Neural crest cell (in vitro differentiated cells): ENCODE measurements around the gene MKX. TPM values are rescaled to one million over a fixed set of nuclear protein-coding genes. Genes with fewer than 3 reads are reported as not detected.

Experiments
- DNase-seq: peaks from one replicate; pipeline ENCODE4 v3.0.0; 2021; ENCODE audit warnings: low read depth, mixed read lengths, low spot score
- H3K27ac Mint-ChIP-seq: one replicate; pipeline ENCODE4 v1.8.0; 2021; ENCODE audit warnings: mild to moderate bottlenecking, mixed read lengths; ENCODE audit not compliant: unreplicated experiment
- H3K27me3 Mint-ChIP-seq: 2 replicates; pipeline ENCODE4 v1.8.0; 2021; ENCODE audit warnings: low read depth, mild to moderate bottlenecking, mixed read lengths
- H3K36me3 Mint-ChIP-seq: 2 replicates; pipeline ENCODE4 v1.8.0; 2021; ENCODE audit warnings: low read depth, mild to moderate bottlenecking, mixed read lengths
- H3K4me1 Mint-ChIP-seq: 2 replicates; pipeline ENCODE4 v1.8.0; 2021; ENCODE audit warnings: mixed read lengths
- H3K4me3 Mint-ChIP-seq: one replicate; pipeline ENCODE4 v1.8.0; 2021; ENCODE audit warnings: mild to moderate bottlenecking, mixed read lengths
- H3K9me3 Mint-ChIP-seq: 2 replicates; pipeline ENCODE4 v1.8.0; 2021; ENCODE audit warnings: mixed read lengths
- total RNA-seq: library from RNA; stranded (reverse); gene quantifications from 2 replicates; pipeline ENCODE4 v1.2.1, GENCODE V29; 2021
- TF ChIP-seq, protein P1 (sequence below): fragments of 200-600 bp; sonication (generic); conservative IDR thresholded peaks from 2 replicates; pipeline ENCODE4 v1.5.0; 2021; ENCODE audit warnings: antibody characterized with exemption, mild to moderate bottlenecking

The MKX gene
- total RNA-seq, 1 donor from 2014 or later: not detected

DNA sequence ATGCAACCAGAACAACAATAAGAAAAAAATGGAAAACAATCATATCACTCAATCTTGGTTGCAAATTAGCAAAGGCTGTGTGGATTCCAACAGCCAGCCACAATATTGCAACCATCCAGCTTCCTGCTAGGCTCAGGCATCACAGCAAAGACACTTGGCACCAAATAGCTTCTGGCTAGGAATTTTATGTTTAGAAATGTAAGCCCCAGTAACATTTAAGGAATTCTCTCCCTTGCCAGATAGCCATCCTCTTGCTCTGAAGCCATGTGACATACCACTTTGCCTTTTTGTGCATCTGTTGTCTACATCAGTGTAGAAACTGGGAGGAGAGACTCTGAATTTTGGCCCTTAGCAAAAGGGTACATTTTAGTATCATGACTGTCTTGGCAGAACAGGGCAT lies 22.2 kb downstream of the MKX start:
- H3K27ac Mint-ChIP-seq: no peak overlapping the region
- no peak overlapping the region for H3K4me3 Mint-ChIP-seq
- TF ChIP-seq, protein P1, sequence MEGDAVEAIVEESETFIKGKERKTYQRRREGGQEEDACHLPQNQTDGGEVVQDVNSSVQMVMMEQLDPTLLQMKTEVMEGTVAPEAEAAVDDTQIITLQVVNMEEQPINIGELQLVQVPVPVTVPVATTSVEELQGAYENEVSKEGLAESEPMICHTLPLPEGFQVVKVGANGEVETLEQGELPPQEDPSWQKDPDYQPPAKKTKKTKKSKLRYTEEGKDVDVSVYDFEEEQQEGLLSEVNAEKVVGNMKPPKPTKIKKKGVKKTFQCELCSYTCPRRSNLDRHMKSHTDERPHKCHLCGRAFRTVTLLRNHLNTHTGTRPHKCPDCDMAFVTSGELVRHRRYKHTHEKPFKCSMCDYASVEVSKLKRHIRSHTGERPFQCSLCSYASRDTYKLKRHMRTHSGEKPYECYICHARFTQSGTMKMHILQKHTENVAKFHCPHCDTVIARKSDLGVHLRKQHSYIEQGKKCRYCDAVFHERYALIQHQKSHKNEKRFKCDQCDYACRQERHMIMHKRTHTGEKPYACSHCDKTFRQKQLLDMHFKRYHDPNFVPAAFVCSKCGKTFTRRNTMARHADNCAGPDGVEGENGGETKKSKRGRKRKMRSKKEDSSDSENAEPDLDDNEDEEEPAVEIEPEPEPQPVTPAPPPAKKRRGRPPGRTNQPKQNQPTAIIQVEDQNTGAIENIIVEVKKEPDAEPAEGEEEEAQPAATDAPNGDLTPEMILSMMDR: no peak
- H3K9me3 Mint-ChIP-seq: peaks cover 5% of the 10 kb centered on the region
- no peak for DNase-seq
- H3K4me1 Mint-ChIP-seq: peaks cover 30% of the 10 kb centered on the region
- no peaks in the 10 kb centered on the region for H3K36me3 Mint-ChIP-seq
- no peaks in the 10 kb centered on the region for H3K27me3 Mint-ChIP-seq

DNA sequence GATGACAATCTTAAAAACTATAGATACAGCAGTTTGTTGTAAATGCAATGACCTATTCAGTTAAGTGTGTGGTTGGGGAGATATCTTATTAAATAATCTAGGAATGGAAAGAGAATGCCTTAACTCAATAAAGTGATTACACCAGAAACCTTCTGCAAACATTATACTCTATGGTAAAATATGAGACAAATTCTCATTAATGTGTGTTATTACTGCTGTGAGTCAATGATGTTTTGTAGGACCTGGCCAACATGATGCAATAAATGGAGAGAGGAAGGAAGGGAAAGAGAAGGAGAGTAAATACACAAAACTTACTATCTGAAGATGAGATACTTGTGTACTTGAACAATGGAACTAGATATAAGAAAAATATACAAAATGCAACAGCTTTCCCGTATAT lies 25.1 kb downstream of the MKX start:
- no peak for DNase-seq
- TF ChIP-seq, protein P1: no peak
- no peaks in the 10 kb centered on the region for H3K27me3 Mint-ChIP-seq
- H3K4me3 Mint-ChIP-seq: no peak overlapping the region
- H3K9me3 Mint-ChIP-seq: peaks cover 5% of the 10 kb centered on the region
- H3K4me1 Mint-ChIP-seq: peaks cover under 1% of the 10 kb centered on the region
- H3K36me3 Mint-ChIP-seq: no peaks in the 10 kb centered on the region
- no peak overlapping the region for H3K27ac Mint-ChIP-seq

DNA sequence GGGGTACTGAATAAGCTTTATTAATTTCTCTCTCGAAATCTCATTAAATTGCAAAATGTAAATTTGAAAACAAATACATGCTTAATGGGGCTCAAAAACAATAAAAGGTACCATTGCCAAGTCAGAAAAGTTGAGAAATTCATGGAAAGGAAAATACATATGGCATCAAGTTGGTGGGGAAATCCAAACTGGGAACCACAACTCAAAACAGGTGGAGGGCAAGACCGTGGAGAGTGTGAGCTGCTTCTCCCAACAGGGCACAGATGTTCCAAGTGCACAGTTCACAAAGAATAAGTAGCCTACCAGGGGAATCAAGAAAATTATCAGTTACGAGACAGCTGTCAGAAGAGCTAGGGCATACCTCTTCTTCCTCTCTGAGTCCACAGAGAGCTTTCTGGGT lies 26.6 kb downstream of the MKX start:
- no peak overlapping the region for H3K27ac Mint-ChIP-seq

DNA sequence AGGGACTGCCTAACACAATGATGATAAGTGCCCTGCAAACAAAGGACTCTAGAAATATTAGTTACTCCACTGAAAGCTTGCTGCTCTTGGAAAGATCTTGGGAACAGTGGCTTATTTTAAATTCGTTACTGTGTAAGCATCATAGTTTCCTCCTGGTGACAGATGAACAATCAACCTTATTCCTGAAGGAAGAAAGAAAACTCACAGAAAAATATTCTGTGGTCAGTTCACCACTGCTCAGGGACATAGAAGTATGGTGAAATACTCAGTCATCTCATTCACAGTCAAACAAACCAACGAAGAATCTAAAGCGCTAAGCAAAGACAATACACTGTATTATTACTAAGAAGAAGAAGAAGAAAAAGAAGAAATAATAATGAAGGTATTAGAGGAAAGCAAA lies 27.8 kb downstream of the MKX start:
- Mint-ChIP-seq H3K36me3 (no peaks in the 10 kb centered on the region), H3K9me3 (peaks cover 5% of the 10 kb centered on the region), H3K27me3 (no peaks in the 10 kb centered on the region), H3K27ac (no peak overlapping the region), H3K4me1 (peaks cover 16% of the 10 kb centered on the region), H3K4me3 (no peak overlapping the region)
- TF ChIP-seq, protein P1: no peak
- DNase-seq: no peak

More for the DNA sequence above, 26.6 kb downstream of the MKX start:
- H3K4me3 Mint-ChIP-seq: no peak overlapping the region
- H3K9me3 Mint-ChIP-seq: peaks cover 5% of the 10 kb centered on the region
- no peaks in the 10 kb centered on the region for H3K27me3 Mint-ChIP-seq
- TF ChIP-seq, protein P1: no peak
- H3K4me1 Mint-ChIP-seq: peaks cover 12% of the 10 kb centered on the region
- DNase-seq: no peak
- H3K36me3 Mint-ChIP-seq: no peaks in the 10 kb centered on the region

DNA sequence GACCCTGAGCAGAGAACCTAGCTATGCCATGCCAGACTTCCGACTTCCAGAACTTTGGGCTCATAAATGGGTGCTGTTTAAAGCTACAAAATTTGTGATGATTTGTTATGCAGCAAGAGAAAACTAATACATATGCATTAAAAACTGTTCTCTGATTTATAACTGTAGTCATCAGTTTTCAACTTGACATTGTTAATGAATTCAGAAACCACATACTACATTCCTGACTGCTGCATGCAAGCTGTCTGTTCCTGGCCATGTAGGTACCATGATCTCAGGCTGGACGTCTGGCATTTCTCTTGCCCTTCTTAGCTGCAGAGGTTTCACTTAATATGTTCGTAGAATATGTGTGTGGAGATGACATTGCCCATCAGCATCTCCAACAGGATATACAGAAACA lies 28.4 kb downstream of the MKX start:
- Mint-ChIP-seq H3K9me3 (peaks cover 5% of the 10 kb centered on the region), H3K36me3 (no peaks in the 10 kb centered on the region), H3K27ac (no peak overlapping the region)

More for the DNA sequence above, 28.4 kb downstream of the MKX start:
- TF ChIP-seq, protein P1: no peak
- Mint-ChIP-seq H3K27me3 (no peaks in the 10 kb centered on the region), H3K4me3 (no peak overlapping the region), H3K4me1 (peaks cover 16% of the 10 kb centered on the region)
- no peak for DNase-seq
